Activated CD8-positive, alpha-beta T cell treated with anti-CD3 and anti-CD28 coated beads for 36 hours (primary cell): ENCODE data around the gene SRMS. TPM values are rescaled to one million over a fixed set of nuclear protein-coding genes. Genes with fewer than 3 reads are reported as not detected.

ENCODE experiments used
- ATAC-seq: fragments of 200-7000 bp; cut with Tn5 transposase; one replicate; pipeline ENCODE4 v1.10.0; 2021; ENCODE audit warnings: mild to moderate bottlenecking, moderate library complexity
- CTCF ChIA-PET: fragments of 350-600 bp; sonication (Branson Sonifier 250); formaldehyde crosslinking; loops from one replicate; lab custom pipeline; 2021; ENCODE audit warnings: antibody characterized with exemption; lab: Charles Lee
- POLR2A ChIA-PET: fragments of 350-600 bp; sonication (Branson Sonifier 250); formaldehyde crosslinking; loops from one replicate; lab custom pipeline; 2021; ENCODE audit warnings: antibody characterized with exemption; lab: Charles Lee
- DNase-seq: peaks from one replicate; pipeline ENCODE4 v3.0.0-alpha.2; 2020
- H3K27ac Mint-ChIP-seq: one replicate; pipeline ENCODE4 v1.8.0; 2021; ENCODE audit warnings: mild to moderate bottlenecking, mixed read lengths
- H3K27me3 Mint-ChIP-seq: one replicate; pipeline ENCODE4 v1.8.0; 2021; ENCODE audit warnings: mixed read lengths
- H3K36me3 Mint-ChIP-seq: one replicate; pipeline ENCODE4 v1.8.0; 2021; ENCODE audit warnings: low read depth, mixed read lengths
- H3K4me1 Mint-ChIP-seq: one replicate; pipeline ENCODE4 v1.8.0; 2021; ENCODE audit warnings: low read depth, mixed read lengths
- H3K4me3 Mint-ChIP-seq: one replicate; pipeline ENCODE4 v1.8.0; 2021; ENCODE audit warnings: mild to moderate bottlenecking, moderate library complexity, mixed read lengths
- H3K9me3 Mint-ChIP-seq: one replicate; pipeline ENCODE4 v1.8.0; 2021; ENCODE audit warnings: mixed read lengths
- CTCF ChIP-seq: fragments of 200-600 bp; IDR thresholded peaks from one replicate; pipeline ENCODE4 v1.8.0; 2022; ENCODE audit warnings: antibody characterized with exemption, mild to moderate bottlenecking
- intact Hi-C: fragments of 100-400 bp; cut with micrococcal nuclease; formaldehyde crosslinking; loops from one replicate; pipeline ENCODE4 v1.10.0; 2022
- total RNA-seq, 2 experiments: library from RNA; stranded (reverse); gene quantifications; one replicate each; pipeline ENCODE4 v1.2.3, GENCODE V29; 2021

Gene SRMS
- total RNA-seq, 2 experiments from 2014 or later: not detected

GRCh38 chr20:63492518-63492917 lies 55.0 kb downstream of the SRMS start:
- intact Hi-C loops: no loop called here
- POLR2A ChIA-PET: interaction anchor here (1.0 kb wide), 1 partner anchor 29 kb away, joined by 3 read pairs; no protein-coding TSS in a partner anchor
- no peak for ATAC-seq

GRCh38 chr20:63491635-63492230 lies 55.8 kb downstream of the SRMS start:
- Mint-ChIP-seq H3K36me3 (no peaks in the 10 kb centered on the region), H3K27me3 (peaks cover 11% of the 10 kb centered on the region), H3K9me3 (no peaks in the 10 kb centered on the region), H3K27ac (no peak overlapping the region), H3K4me1 (no peaks in the 10 kb centered on the region), H3K4me3 (no peak overlapping the region)
- DNase-seq (no peak), ATAC-seq (no peak)
- ChIA-PET CTCF (no interaction called here), POLR2A (no interaction called here)
- intact Hi-C loops: no loop called here
- TF ChIP-seq CTCF: no peak

More at GRCh38 chr20:63492518-63492917, 55.0 kb downstream of the SRMS start:
- no peak for TF ChIP-seq CTCF
- H3K9me3 Mint-ChIP-seq: no peaks in the 10 kb centered on the region
- no peak for DNase-seq
- H3K4me1 Mint-ChIP-seq: no peaks in the 10 kb centered on the region
- no peaks in the 10 kb centered on the region for H3K36me3 Mint-ChIP-seq
- CTCF ChIA-PET: no interaction called here
- no peak overlapping the region for H3K4me3 Mint-ChIP-seq
- no peak overlapping the region for H3K27ac Mint-ChIP-seq
- H3K27me3 Mint-ChIP-seq: peaks cover 17% of the 10 kb centered on the region

GRCh38 chr20:63491078-63491477 lies 56.5 kb downstream of the SRMS start:
- no peak for ATAC-seq
- ChIA-PET POLR2A (no interaction called here), CTCF (no interaction called here)
- Mint-ChIP-seq H3K27ac (no peak overlapping the region), H3K4me3 (no peak overlapping the region), H3K4me1 (no peaks in the 10 kb centered on the region), H3K9me3 (no peaks in the 10 kb centered on the region), H3K36me3 (no peaks in the 10 kb centered on the region), H3K27me3 (peaks cover 11% of the 10 kb centered on the region)
- no peak for TF ChIP-seq CTCF
- DNase-seq: no peak
- intact Hi-C loops: no loop called here

Other genes with a start within 250 kb of the SRMS start
- not detected for gene CHRNA4, start 186.4 kb downstream of the SRMS start, total RNA-seq
- not detected for gene KCNQ2, start 75.1 kb downstream of the SRMS start, total RNA-seq
- gene EEF1A2, start 48.7 kb downstream of the SRMS start, total RNA-seq: 1 to 10 TPM; 1.4 to 2.2 TPM
- gene PPDPF, start 27.0 kb downstream of the SRMS start, total RNA-seq: 100 to 1,000 TPM; 193 to 226 TPM
- under 1 TPM in 1 of 2 experiments, not detected in 1; 0.18 TPM for gene PTK6, start 10.4 kb downstream of the SRMS start, total RNA-seq
- gene FNDC11, start 6.4 kb upstream of the SRMS start, total RNA-seq: under 1 TPM; 0.23 to 0.27 TPM
- gene HELZ2, start 26.5 kb upstream of the SRMS start, total RNA-seq: 10 to 100 TPM; 14.3 to 17.6 TPM
- 10 to 100 TPM; 16.2 to 16.3 TPM for gene GMEB2, start 79.4 kb upstream of the SRMS start, total RNA-seq
- gene STMN3, start 105.7 kb upstream of the SRMS start, total RNA-seq: 10 to 100 TPM; 17.8 to 18.4 TPM
- gene RTEL1, start 110.6 kb upstream of the SRMS start, total RNA-seq: 10 to 100 TPM; 37.4 to 39.1 TPM
- gene TNFRSF6B, start 148.9 kb upstream of the SRMS start, total RNA-seq: not detected
- gene ARFRP1, start 160.2 kb upstream of the SRMS start, total RNA-seq: 10 to 100 TPM; 41.7 to 44.2 TPM
- gene ZGPAT, start 160.3 kb upstream of the SRMS start, total RNA-seq: 10 to 100 TPM; 22.4 to 22.5 TPM
- 10 to 100 TPM; 15.5 to 16.8 TPM for gene LIME1, start 188.9 kb upstream of the SRMS start, total RNA-seq
- 10 to 100 TPM; 38.5 to 39.8 TPM for gene SLC2A4RG, start 192.0 kb upstream of the SRMS start, total RNA-seq